Upper lobe of left lung (tissue), 6 donors: Measurements from ENCODE around the gene PTPRG. TPM values are rescaled to one million over a fixed set of nuclear protein-coding genes. Genes with fewer than 3 reads are reported as not detected.
A peak's percentile ranks its signal among the peaks of the same experiment; 100 is the strongest.

Experiments
- ATAC-seq, 2 donors: fragments of 200-7000 bp; cut with Tn5 transposase; one replicate each; pipeline ENCODE4 v1.9.1; 2022; ENCODE audit warnings: mild to moderate bottlenecking in 2 of 2, moderate library complexity in 2 of 2; ENCODE audit not compliant: low FRiP score in 2 of 2
- DNase-seq, 2 donors: peaks; one replicate each; pipeline ENCODE4 v3.0.0-alpha.2; 2019 to 2020
- H3K27ac ChIP-seq, 4 donors: fragments of 200-600 bp; sonication (generic); one replicate each; pipeline ENCODE4 v1.5.1; 2016 to 2019
- H3K27me3 ChIP-seq, 4 donors: fragments of 200-600 bp; sonication (generic); one replicate each; pipeline ENCODE4 v1.5.1; 2017 to 2019
- H3K36me3 ChIP-seq, 4 donors: fragments of 200-600 bp; sonication (generic); one replicate each; pipeline ENCODE4 v1.5.1; 2016 to 2019
- H3K4me1 ChIP-seq, 4 donors: fragments of 200-600 bp; sonication (generic); one replicate each; pipeline ENCODE4 v1.5.1; 2018 to 2019
- H3K4me3 ChIP-seq, 4 donors: fragments of 200-600 bp; sonication (generic); one replicate each; pipeline ENCODE4 v1.5.1; 2017 to 2019; ENCODE audit warnings: mild to moderate bottlenecking in 2 of 4, moderate library complexity in 1 of 4
- H3K9me3 ChIP-seq, 4 donors: fragments of 200-600 bp; sonication (generic); one replicate each; pipeline ENCODE4 v1.5.1; 2018 to 2019
- CTCF ChIP-seq, 6 experiments: fragments of 450-650 bp in 4 of 6; fragments of 200-600 bp in 2 of 6; sonication (generic) in 2 of 6; IDR thresholded peaks; one replicate each; pipeline ENCODE4 v1.5.1; 2016 to 2019; ENCODE audit warnings: antibody characterized with exemption in 6 of 6
- EP300 ChIP-seq, 4 donors: sonication (generic); formaldehyde crosslinking; IDR thresholded peaks; one replicate each; pipeline ENCODE4 v1.5.1; 2017; ENCODE audit warnings: antibody characterized with exemption in 4 of 4, control low read depth in 2 of 4
- POLR2A ChIP-seq, 4 donors: fragments of 450-650 bp; IDR thresholded peaks; one replicate each; pipeline ENCODE4 v1.5.1; 2016 to 2017; ENCODE audit warnings: antibody characterized with exemption in 4 of 4, mild to moderate bottlenecking in 2 of 4
- POLR2AphosphoS5 ChIP-seq, 2 donors: sonication (generic); formaldehyde crosslinking; IDR thresholded peaks; one replicate each; pipeline ENCODE4 v1.5.1; 2017; ENCODE audit warnings: antibody characterized with exemption in 2 of 2
- WGBS, 2 donors: methylation state at CpG; one replicate each; pipeline ENCODE4 v1.1.5; 2017 to 2018; 5-methylcytosine and 5-hydroxymethylcytosine counted together
- total RNA-seq, 6 donors: library from RNA; depleted of rRNA in 4 of 6; stranded (reverse); fragments of >200 nt in 4 of 6; gene quantifications; one replicate each; pipeline versions ENCODE4 v1.1.0 to v1.2.1, GENCODE V29; 2016 to 2021
- donor health status: DM: no; HTN: no; CAD: no; lungs with moderate emphysema.
- donor health status: DM: no; HTN: yes; CAD: no; lungs with severe emphysema.

The PTPRG gene
- total RNA-seq, 6 donors from 2014 or later = 58.7 to 101 (median 68.8) TPM

GRCh38 chr3:62178032-62178431, 616.7 kb downstream of the PTPRG start:
- DNase-seq (no peak), ATAC-seq (no peak)
- no peaks in the 10 kb centered on the region for H3K9me3 ChIP-seq
- H3K27me3 ChIP-seq = no peaks in the 10 kb centered on the region
- H3K36me3 ChIP-seq = no peaks in the 10 kb centered on the region
- no peak overlapping the region for H3K27ac ChIP-seq
- TF ChIP-seq POLR2A (IDR thresholded peaks at IDR 0.05) = no peak
- TF ChIP-seq POLR2AphosphoS5 (IDR thresholded peaks at IDR 0.05) = no peak
- no peak for TF ChIP-seq EP300 (IDR thresholded peaks at IDR 0.05)
- no peak for TF ChIP-seq CTCF (IDR thresholded peaks at IDR 0.05)
- peaks cover 0 to 6% (median 5%) of the 10 kb centered on the region in 4 donors for H3K4me1 ChIP-seq
- H3K4me3 ChIP-seq = no peak overlapping the region

- no peak overlapping the region for H3K27ac ChIP-seq
- no peaks in the 10 kb centered on the region for H3K27me3 ChIP-seq
- peaks cover under 1 to 6% (median 3%) of the 10 kb centered on the region in 4 donors for H3K4me1 ChIP-seq
- H3K36me3 ChIP-seq = no peaks in the 10 kb centered on the region
- H3K9me3 ChIP-seq = no peaks in the 10 kb centered on the region
- TF ChIP-seq CTCF (IDR thresholded peaks at IDR 0.05) = no peak
- no peak for TF ChIP-seq EP300 (IDR thresholded peaks at IDR 0.05)
- TF ChIP-seq POLR2A (IDR thresholded peaks at IDR 0.05) = no peak
- TF ChIP-seq POLR2AphosphoS5 (IDR thresholded peaks at IDR 0.05) = no peak
- H3K4me3 ChIP-seq = no peak overlapping the region
- WGBS, 2 donors = 83 to 84% methylated on average over 6 to 8 of the region's 8 CpGs
- ATAC-seq (no peak), DNase-seq (no peak)
Observed at GRCh38 chr3:62178739-62179600, 617.6 kb downstream of the PTPRG start.

DNA sequence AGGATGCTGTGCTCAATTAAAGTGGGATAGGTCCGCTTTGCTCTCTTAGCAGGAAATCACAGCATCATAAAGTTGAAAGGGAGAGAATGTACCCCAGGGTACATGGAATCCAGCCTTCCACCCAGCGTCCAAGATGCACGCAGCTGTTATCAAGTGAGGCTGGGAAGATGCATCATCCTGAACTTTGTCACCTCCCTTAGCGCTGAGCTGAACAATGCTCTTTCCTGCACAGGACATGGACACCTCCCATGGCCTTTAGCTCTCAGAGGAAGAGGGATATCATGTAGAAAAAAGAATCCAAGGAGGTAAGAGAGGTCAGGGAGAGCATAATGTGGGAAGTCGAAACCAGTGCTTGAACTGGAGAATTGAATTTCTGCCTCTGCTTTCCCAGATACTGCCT, 619.1 kb downstream of the PTPRG start:
- Histone ChIP-seq H3K27ac (no peak overlapping the region), H3K27me3 (no peaks in the 10 kb centered on the region), H3K4me1 (peaks cover 3 to 12% (median 6%) of the 10 kb centered on the region in 4 donors), H3K4me3 (no peak overlapping the region), H3K9me3 (no peaks in the 10 kb centered on the region), H3K36me3 (no peaks in the 10 kb centered on the region)
- no peak for ATAC-seq
- no peak for TF ChIP-seq EP300 (IDR thresholded peaks at IDR 0.05)
- no peak for TF ChIP-seq POLR2AphosphoS5 (IDR thresholded peaks at IDR 0.05)
- no peak for TF ChIP-seq CTCF (IDR thresholded peaks at IDR 0.05)
- no peak for TF ChIP-seq POLR2A (IDR thresholded peaks at IDR 0.05)
- DNase-seq = no peak
- 75 to 80% methylated on average over 5 of the region's 5 CpGs for WGBS, 2 donors

DNA sequence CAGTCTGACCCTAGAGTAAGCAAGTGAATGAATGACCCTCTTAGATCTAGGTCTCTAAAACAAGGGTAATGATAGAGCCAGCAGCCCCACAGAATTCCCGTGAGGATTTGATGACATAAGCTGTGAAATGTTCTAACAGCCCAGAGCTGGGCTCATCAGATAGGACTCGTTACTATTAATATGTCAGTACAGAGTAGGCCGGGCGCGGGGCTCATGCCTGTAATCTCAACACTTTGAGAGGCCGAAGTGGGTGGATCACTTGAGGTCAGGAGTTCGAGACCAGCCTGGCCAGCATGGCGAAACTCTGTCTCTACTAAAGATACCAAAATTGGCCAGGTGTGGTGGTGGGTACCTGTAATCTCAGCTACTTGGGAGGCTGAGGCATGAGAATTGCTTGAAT, 621.7 kb downstream of the PTPRG start:
- Histone ChIP-seq H3K4me3 (no peak overlapping the region), H3K4me1 (peaks cover 5 to 16% (median 14%) of the 10 kb centered on the region in 4 donors), H3K27me3 (no peaks in the 10 kb centered on the region), H3K9me3 (no peaks in the 10 kb centered on the region), H3K27ac (no peak overlapping the region), H3K36me3 (no peaks in the 10 kb centered on the region)
- ATAC-seq (no peak), DNase-seq (no peak)
- no peak for TF ChIP-seq EP300 (IDR thresholded peaks at IDR 0.05)
- TF ChIP-seq POLR2AphosphoS5 (IDR thresholded peaks at IDR 0.05) = no peak
- no peak for TF ChIP-seq POLR2A (IDR thresholded peaks at IDR 0.05)
- TF ChIP-seq CTCF (IDR thresholded peaks at IDR 0.05) = no peak
- 97% methylated on average over 8 of the region's 8 CpGs for whole genome bisulfite sequencing, 2 donors

DNA sequence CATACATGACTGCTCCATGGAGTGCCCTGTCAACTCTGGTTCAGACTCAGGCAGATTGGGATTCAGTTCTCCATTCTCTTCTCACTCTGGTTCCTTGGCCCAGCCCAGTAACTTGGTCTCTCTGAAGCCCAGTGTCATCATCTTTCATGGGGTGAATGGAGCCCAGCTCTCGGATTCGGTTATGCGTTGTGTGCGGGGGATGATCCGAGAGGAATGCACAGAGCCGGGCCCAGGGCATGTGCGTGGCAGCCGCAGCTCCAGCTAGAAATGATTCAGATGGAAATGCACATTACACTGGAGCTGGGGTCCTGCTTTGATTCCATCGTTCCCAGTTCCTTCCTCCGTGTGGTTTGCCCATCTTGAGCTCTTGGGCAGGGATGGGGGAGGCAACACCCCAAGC, 622.6 kb downstream of the PTPRG start:
- no peaks in the 10 kb centered on the region for H3K27me3 ChIP-seq
- ATAC-seq (no peak), DNase-seq (peak in 1 of 2 donors; percentile 10)
- WGBS, 2 donors = 97 to 99% methylated on average over 10 of the region's 10 CpGs
- no peaks in the 10 kb centered on the region for H3K36me3 ChIP-seq
- TF ChIP-seq EP300 (IDR thresholded peaks at IDR 0.05) (no peak), POLR2A (IDR thresholded peaks at IDR 0.05) (no peak)
- H3K9me3 ChIP-seq = no peaks in the 10 kb centered on the region
- H3K4me3 ChIP-seq = no peak overlapping the region
- H3K4me1 ChIP-seq = peaks cover 5 to 24% (median 23%) of the 10 kb centered on the region in 4 donors
- H3K27ac ChIP-seq = no peak overlapping the region
